GM12878 (cell line): ENCODE results near the gene TACSTD2.

Experiments
- BCL11A ChIP-seq: IDR thresholded peaks from 2 replicates; pipeline ENCODE4 v1.6.1; 2011; ENCODE audit warnings: low read depth, low read length
- CBX5 ChIP-seq: sonication (generic); IDR thresholded peaks from 2 replicates; pipeline ENCODE4 v1.6.1; 2016; ENCODE audit warnings: low read depth, moderate library complexity, mild to moderate bottlenecking, inconsistent platforms
- CREB1 ChIP-seq: IDR thresholded peaks from 2 replicates; pipeline ENCODE4 v1.6.1; 2012; ENCODE audit warnings: low read depth, mild to moderate bottlenecking, inconsistent platforms
- EP300 ChIP-seq, 2 experiments: fragments of 150-350 bp in 1 of 2; IDR thresholded peaks; 2 replicates each; pipeline ENCODE4 v1.6.1; 2011 to 2012; ENCODE audit warnings: low read depth in 2 of 2, low read length in 2 of 2, borderline replicate concordance in 1 of 2, improper control_type of control experiment in 1 of 2, inconsistent platforms in 1 of 2; ENCODE audit not compliant: control insufficient read depth in 1 of 2
- HDAC2 ChIP-seq: fragments of 200-600 bp; sonication (generic); IDR thresholded peaks from 2 replicates; pipeline ENCODE4 v1.6.1; 2017
- NR2C1 ChIP-seq: fragments of 450-650 bp; IDR thresholded peaks from 2 replicates; pipeline ENCODE4 v1.6.1; 2017; ENCODE audit warnings: antibody characterized with exemption, mild to moderate bottlenecking, moderate library complexity
- YY1 ChIP-seq: IDR thresholded peaks from 2 replicates; pipeline ENCODE4 v1.6.1; 2011; ENCODE audit warnings: low read depth, mild to moderate bottlenecking, low read length
- ZNF24 ChIP-seq: fragments of 450-650 bp; IDR thresholded peaks from 2 replicates; pipeline ENCODE4 v1.6.1; 2017; ENCODE audit warnings: antibody characterized with exemption, mild to moderate bottlenecking
- ZNF274 ChIP-seq: IDR thresholded peaks from one replicate; pipeline ENCODE4 v1.8.0; 2011; ENCODE audit not compliant: insufficient read length, insufficient read depth
- TF ChIP-seq, protein P1 (sequence below), 3 experiments: IDR thresholded peaks in 2 of 3; conservative IDR thresholded peaks in 1 of 3; 2 replicates each; pipeline ENCODE4 v1.5.1; 2011; ENCODE audit warnings: low read depth in 3 of 3, low read length in 3 of 3, mild to moderate bottlenecking in 3 of 3, control low read depth in 2 of 3, moderate library complexity in 2 of 3, inconsistent platforms in 1 of 3, mixed read lengths in 1 of 3; ENCODE audit not compliant: control insufficient read depth in 2 of 3, insufficient read depth in 1 of 3; ENCODE audit errors: extremely low read depth in 1 of 3
- TF ChIP-seq, protein P2 (sequence below): fragments of 450-650 bp; IDR thresholded peaks from 2 replicates; pipeline ENCODE4 v1.6.1; 2016; ENCODE audit warnings: mild to moderate bottlenecking, moderate library complexity, borderline replicate concordance

DNA sequence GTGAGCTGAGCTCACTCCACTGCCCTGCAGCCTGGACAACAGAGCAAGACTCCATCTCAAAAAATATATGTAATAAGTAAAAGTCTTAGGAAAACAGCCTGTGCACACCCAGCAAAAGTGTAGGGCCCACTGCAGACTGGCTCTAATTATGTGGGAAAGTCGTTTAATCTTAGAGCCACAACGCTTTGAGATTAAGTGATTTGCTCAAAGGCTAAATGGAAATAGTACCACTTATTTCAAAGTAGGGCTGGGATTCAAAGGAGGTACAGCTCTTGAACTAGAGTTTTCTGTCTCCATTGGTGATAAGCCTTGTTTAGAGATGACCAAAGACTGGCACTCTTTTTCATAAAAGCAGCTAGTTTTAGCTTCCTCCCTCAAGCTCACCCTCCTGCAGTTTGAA, 2.2 kb downstream of the TACSTD2 start:
- TF ChIP-seq, protein P1, sequence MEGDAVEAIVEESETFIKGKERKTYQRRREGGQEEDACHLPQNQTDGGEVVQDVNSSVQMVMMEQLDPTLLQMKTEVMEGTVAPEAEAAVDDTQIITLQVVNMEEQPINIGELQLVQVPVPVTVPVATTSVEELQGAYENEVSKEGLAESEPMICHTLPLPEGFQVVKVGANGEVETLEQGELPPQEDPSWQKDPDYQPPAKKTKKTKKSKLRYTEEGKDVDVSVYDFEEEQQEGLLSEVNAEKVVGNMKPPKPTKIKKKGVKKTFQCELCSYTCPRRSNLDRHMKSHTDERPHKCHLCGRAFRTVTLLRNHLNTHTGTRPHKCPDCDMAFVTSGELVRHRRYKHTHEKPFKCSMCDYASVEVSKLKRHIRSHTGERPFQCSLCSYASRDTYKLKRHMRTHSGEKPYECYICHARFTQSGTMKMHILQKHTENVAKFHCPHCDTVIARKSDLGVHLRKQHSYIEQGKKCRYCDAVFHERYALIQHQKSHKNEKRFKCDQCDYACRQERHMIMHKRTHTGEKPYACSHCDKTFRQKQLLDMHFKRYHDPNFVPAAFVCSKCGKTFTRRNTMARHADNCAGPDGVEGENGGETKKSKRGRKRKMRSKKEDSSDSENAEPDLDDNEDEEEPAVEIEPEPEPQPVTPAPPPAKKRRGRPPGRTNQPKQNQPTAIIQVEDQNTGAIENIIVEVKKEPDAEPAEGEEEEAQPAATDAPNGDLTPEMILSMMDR (IDR thresholded peaks at IDR 0.05 in 2 of 3, conservative IDR thresholded peaks at IDR 0.05 in 1 of 3; ENCODE audit: control insufficient read depth in 2 of 3, extremely low read depth in 1 of 3, insufficient read depth in 1 of 3, low read depth in 3 of 3, low read length in 3 of 3): no peak
- TF ChIP-seq EP300 (IDR thresholded peaks at IDR 0.05; ENCODE audit: borderline replicate concordance in 1 of 2, control insufficient read depth in 1 of 2, low read depth in 2 of 2, low read length in 2 of 2): no peak
- no peak for TF ChIP-seq CREB1
- no peak for TF ChIP-seq CBX5
- no peak for TF ChIP-seq HDAC2
- no peak for TF ChIP-seq ZNF24
- TF ChIP-seq BCL11A: no peak
- TF ChIP-seq, protein P2, sequence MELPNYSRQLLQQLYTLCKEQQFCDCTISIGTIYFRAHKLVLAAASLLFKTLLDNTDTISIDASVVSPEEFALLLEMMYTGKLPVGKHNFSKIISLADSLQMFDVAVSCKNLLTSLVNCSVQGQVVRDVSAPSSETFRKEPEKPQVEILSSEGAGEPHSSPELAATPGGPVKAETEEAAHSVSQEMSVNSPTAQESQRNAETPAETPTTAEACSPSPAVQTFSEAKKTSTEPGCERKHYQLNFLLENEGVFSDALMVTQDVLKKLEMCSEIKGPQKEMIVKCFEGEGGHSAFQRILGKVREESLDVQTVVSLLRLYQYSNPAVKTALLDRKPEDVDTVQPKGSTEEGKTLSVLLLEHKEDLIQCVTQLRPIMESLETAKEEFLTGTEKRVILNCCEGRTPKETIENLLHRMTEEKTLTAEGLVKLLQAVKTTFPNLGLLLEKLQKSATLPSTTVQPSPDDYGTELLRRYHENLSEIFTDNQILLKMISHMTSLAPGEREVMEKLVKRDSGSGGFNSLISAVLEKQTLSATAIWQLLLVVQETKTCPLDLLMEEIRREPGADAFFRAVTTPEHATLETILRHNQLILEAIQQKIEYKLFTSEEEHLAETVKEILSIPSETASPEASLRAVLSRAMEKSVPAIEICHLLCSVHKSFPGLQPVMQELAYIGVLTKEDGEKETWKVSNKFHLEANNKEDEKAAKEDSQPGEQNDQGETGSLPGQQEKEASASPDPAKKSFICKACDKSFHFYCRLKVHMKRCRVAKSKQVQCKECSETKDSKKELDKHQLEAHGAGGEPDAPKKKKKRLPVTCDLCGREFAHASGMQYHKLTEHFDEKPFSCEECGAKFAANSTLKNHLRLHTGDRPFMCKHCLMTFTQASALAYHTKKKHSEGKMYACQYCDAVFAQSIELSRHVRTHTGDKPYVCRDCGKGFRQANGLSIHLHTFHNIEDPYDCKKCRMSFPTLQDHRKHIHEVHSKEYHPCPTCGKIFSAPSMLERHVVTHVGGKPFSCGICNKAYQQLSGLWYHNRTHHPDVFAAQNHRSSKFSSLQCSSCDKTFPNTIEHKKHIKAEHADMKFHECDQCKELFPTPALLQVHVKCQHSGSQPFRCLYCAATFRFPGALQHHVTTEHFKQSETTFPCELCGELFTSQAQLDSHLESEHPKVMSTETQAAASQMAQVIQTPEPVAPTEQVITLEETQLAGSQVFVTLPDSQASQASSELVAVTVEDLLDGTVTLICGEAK: no peak
- no peak for TF ChIP-seq ZNF274
- TF ChIP-seq NR2C1: no peak
- TF ChIP-seq YY1: no peak
